Measurements from ENCODE around the gene NUP58.

Gene NUP58

GRCh38 chr13:25378528-25378927 is 77.1 kb downstream of the NUP58 start:
- no peak for DNase-seq

DNA sequence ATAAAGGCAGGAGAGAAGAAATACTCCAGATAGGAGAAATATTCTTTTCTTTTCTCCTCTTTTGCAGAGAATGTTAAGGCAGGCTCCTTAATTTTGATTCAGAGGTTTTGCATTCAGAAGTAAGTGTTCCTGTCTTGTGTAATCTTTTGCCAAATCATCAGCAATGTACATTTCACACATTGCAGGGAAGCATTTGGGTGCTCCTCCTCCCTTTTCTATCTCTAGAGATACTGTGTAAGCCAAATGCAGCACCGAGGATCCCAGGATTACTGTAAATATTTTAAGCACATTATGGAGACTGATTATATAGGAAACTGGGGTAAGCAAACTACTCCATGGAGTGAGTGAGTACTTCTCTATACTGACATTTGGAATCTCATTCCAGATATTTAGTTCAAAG is 77.6 kb downstream of the NUP58 start:
- DNase-seq, result no peak

DNA sequence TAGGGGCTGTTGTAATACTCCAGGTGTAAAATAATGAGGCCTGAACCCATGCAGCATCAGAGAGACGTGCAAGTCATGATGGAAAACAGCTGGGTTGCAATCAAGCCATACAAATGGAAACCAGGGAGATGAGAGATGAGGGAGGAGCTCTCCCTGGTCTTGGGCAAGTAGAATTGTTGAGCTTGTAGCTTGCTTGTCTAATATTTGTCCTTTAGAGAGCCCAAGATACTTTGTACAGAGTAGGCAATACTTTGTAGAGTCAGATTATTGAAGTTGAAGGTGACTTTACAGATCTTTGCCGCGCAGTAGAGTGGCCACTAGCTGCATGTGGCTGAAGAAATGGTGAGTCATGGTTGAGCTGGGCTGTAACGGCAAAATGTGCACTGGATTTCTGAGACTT is 78.7 kb downstream of the NUP58 start:
- no peak for DNase-seq

- no peak for DNase-seq
Observed at GRCh38 chr13:25380741-25381324, 79.4 kb downstream of the NUP58 start.

- DNase-seq, result no peak
Observed at GRCh38 chr13:25384758-25385410, 83.5 kb downstream of the NUP58 start.

DNA sequence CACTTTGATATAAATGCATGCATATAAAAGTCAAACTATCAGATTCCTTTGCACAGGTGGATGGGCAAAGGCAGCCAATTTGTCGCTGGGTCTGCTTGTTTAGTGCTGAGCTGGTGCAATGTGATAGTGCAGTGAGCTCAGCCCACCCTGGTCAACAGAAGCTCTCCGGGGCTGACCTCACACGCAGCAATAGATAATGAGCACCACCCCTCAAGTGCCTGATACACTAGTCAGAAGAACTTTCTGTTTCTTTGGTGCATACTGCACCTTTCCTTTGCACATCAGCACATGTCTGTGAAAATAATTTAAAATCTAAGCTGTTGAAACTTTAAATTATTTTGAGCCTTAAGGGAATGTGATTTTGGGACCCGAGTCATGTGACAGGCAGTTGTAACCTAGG is 90.5 kb downstream of the NUP58 start:
- no peak for DNase-seq

Data from NCI-H510A (cell line).